ENCODE measurements around the gene PLCB3. TPM values are rescaled to one million over a fixed set of nuclear protein-coding genes. Genes with fewer than 3 reads are reported as not detected.

PLCB3 gene
- total and polyA plus RNA-seq, 2 of the 13 experiments (the other 11 are each of a cell fraction or from before 2014, with no cell fraction given), result 7.5 to 13.8 TPM

GRCh38 chr11:64246871-64247728 lies 4.2 kb upstream of the PLCB3 start, which contains the start of gene PPP1R14B (continued):
- peak; percentile 41; the same call in 1 of the 2 replicates for TF ChIP-seq ZNF512B (CRISPR knock-in tag; IDR thresholded peaks at IDR 0.05; ENCODE audit: borderline replicate concordance)
- peak; percentile 82 for TF ChIP-seq ATF7-NPFF (CRISPR knock-in tag; IDR thresholded peaks at IDR 0.05; ENCODE audit: low read depth)
- TF ChIP-seq PRDM10 (CRISPR knock-in tag; IDR thresholded peaks at IDR 0.05; ENCODE audit: low read depth), result no peak
- no peak for TF ChIP-seq ZNF75D (CRISPR knock-in tag; IDR thresholded peaks at IDR 0.05; ENCODE audit: borderline replicate concordance)
- no peak for TF ChIP-seq TBX3 (IDR thresholded peaks at IDR 0.05; ENCODE audit: borderline replicate concordance)
- no peak; the same call in 1 of the 2 replicates for TF ChIP-seq GLI4 (CRISPR knock-in tag; IDR thresholded peaks at IDR 0.05; ENCODE audit: borderline replicate concordance)
- no peak for TF ChIP-seq EP300 (IDR thresholded peaks at IDR 0.05; ENCODE audit: low read depth in 2 of 2, low read length in 2 of 2)
- TF ChIP-seq EP300 (CRISPR knock-in tag; IDR thresholded peaks at IDR 0.05; ENCODE audit: borderline replicate concordance), result 0 out of 2 replicates have a peak, but pooled peaks have one; percentile 40
- TF ChIP-seq PHB2 (IDR thresholded peaks at IDR 0.05; ENCODE audit: partially characterized antibody), result no peak
- no peak for TF ChIP-seq ZNF720 (CRISPR knock-in tag; IDR thresholded peaks at IDR 0.05)
- no peak for TF ChIP-seq ZNF644 (CRISPR knock-in tag; IDR thresholded peaks at IDR 0.05; ENCODE audit: low read depth)
- TF ChIP-seq SP4 (CRISPR knock-in tag; IDR thresholded peaks at IDR 0.05), result peak; percentile 70
- TF ChIP-seq POLR2G (IDR thresholded peaks at IDR 0.05; ENCODE audit: low read depth, low read length), result peak; percentile 78
- TF ChIP-seq ZNF691 (CRISPR knock-in tag; IDR thresholded peaks at IDR 0.05; ENCODE audit: borderline replicate concordance, low read depth), result no peak
- TF ChIP-seq UBTF (CRISPR knock-in tag; IDR thresholded peaks at IDR 0.05), result peak; percentile 72; the same call in 1 of the 2 replicates
- peak; percentile 90; the same call in 1 of the 2 replicates for TF ChIP-seq CSRNP1 (CRISPR knock-in tag; IDR thresholded peaks at IDR 0.05)
